NCI-H1092 (cell line): Measurements from ENCODE around the gene PYGB.

Experiments
- DNase-seq: peaks from one replicate; lab custom pipeline; 2025; lab: John Stamatoyannopoulos, UW

The PYGB gene

GRCh38 chr20:25216199-25216945, 31.5 kb upstream of the PYGB start:
- no peak for DNase-seq

- no peak for DNase-seq
Measured at GRCh38 chr20:25217161-25218108, 30.4 kb upstream of the PYGB start.

GRCh38 chr20:25218109-25218486, 29.8 kb upstream of the PYGB start:
- no peak for DNase-seq

GRCh38 chr20:25218492-25218891, 29.4 kb upstream of the PYGB start:
- DNase-seq: no peak

GRCh38 chr20:25219365-25219764, 28.5 kb upstream of the PYGB start:
- DNase-seq: no peak

- DNase-seq: no peak
Measured at GRCh38 chr20:25220021-25220730, 27.7 kb upstream of the PYGB start.

GRCh38 chr20:25220810-25221591, 26.9 kb upstream of the PYGB start:
- DNase-seq: peak; percentile 76

GRCh38 chr20:25221592-25222460, 26.1 kb upstream of the PYGB start:
- DNase-seq: no peak

GRCh38 chr20:25222461-25223178, 25.3 kb upstream of the PYGB start:
- no peak for DNase-seq

GRCh38 chr20:25223179-25223661, 24.7 kb upstream of the PYGB start:
- DNase-seq: no peak

GRCh38 chr20:25223765-25224720, 23.8 kb upstream of the PYGB start:
- no peak for DNase-seq

GRCh38 chr20:25224941-25225340, 22.9 kb upstream of the PYGB start:
- no peak for DNase-seq

- no peak for DNase-seq
Measured at GRCh38 chr20:25225642-25226432, 22.0 kb upstream of the PYGB start.

- DNase-seq: no peak
Measured at GRCh38 chr20:25226433-25227316, 21.2 kb upstream of the PYGB start.

- no peak for DNase-seq
Measured at GRCh38 chr20:25227317-25227831, 20.5 kb upstream of the PYGB start.

- no peak for DNase-seq
Measured at GRCh38 chr20:25229486-25230165, 18.3 kb upstream of the PYGB start.
